Loucy (cell line): ENCODE results near the gene TMEM169.

Experiments
- CTCF ChIP-seq: fragments of 200-600 bp; sonication (generic); conservative IDR thresholded peaks from 2 replicates; pipeline ENCODE4 v1.5.1; 2014; ENCODE audit warnings: mild to moderate bottlenecking, antibody characterized with exemption, low read length
- EZH2phosphoT487 ChIP-seq: fragments of 200-600 bp; IDR thresholded peaks from 2 replicates; pipeline ENCODE4 v1.6.1; 2018; ENCODE audit warnings: antibody characterized with exemption, mild to moderate bottlenecking, moderate library complexity, borderline replicate concordance

GRCh38 chr2:216082117-216082711 lies 495 bp downstream of the TMEM169 start:
- no peak for TF ChIP-seq CTCF
- TF ChIP-seq EZH2phosphoT487, result no peak
